ENCODE results near the gene EDA2R.
A peak's percentile ranks its signal among the peaks of the same experiment; 100 is the strongest.

EDA2R gene, protein sequence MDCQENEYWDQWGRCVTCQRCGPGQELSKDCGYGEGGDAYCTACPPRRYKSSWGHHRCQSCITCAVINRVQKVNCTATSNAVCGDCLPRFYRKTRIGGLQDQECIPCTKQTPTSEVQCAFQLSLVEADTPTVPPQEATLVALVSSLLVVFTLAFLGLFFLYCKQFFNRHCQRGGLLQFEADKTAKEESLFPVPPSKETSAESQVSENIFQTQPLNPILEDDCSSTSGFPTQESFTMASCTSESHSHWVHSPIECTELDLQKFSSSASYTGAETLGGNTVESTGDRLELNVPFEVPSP

DNA sequence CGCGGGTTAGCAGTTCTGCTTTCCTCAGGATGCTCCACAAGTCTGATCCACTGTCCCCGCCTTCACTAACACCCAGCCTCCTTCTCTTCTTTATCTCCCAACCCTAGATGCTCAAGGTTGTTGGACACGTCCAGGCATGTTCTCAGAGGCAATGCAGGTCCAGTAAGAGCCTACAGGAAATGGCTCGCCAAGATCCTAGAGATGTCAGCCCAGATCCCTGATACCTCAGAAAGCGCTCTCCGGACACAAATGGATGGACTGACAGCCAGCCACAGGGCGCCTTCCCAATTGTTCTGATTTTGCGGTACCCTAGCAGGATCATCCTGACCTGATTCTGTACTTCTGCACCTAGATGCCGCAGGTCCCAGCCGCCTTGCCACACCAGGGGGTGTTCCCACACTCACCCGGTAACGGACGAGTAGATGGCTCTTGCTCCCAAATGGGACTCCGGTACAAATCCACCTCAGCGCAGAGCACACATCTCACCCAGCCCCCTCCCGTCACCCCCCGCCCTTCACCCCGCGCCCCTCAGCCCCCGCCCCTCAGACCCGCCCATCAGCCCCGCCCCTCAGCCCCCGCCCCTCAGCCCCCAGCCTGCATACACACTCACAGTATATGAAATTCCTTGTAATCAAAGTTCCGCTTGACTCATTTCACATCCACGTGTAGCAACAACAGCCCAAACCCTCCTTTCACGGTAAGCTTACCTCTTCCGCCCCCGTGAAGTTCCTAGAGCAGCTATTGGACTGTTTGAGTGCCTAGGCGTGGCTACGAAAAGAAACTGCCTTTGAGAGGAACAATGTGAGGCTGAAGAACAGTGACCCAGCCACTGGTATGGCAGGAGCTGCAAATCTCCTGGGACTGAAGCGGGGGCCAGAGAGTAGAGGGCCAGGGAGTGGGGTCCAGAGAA, at the start of gene EDA2R:
Gene EDA2R, minus strand, starts transcription at position 488 of the 910 bp plus-strand sequence. CDS start 23,058 bp downstream, outside the sequence.
- peak in 1 of 2 donors; percentile 7 for DNase-seq (ENCODE audit: low read depth in 2 of 2)

DNA sequence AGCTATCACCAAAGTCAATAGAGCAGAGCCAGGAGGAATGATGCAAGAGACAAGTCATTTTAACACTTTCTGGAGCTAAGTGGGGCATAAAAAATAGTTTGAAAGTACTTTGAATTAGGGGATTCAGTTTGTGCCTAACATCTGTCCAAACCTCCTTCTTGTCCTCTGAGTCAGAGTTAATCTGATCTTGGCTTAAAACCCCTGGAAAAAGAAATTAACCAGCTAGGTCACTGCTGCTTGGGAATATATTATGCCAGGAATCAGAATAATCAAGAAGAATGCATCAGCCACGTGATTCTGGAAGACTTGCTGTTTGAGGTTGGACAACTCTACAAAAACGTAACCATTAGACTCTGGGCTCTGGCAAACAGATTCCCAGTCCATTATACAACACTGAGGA, 45.3 kb upstream of the EDA2R start:
- DNase-seq (ENCODE audit: low read depth in 2 of 2), result no peak

DNA sequence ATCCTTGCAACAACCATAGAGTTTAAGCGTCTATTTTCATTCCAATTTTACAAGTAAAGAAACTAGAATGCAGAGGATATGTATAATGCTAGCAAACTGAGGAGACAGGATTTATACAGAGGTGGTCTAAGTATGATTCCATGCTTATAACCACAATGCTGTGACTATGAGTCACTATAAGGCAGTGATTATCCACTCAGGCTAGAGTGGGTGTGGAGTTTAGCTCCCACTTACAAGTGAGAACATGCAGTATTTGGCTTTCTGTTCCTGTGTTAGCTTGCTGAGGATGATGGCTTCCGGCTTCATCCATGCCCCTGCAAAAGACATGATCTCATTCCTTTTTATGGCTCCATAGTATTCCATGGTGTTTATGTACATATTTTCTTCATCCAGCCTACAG, 41.6 kb upstream of the EDA2R start:
- no peak for DNase-seq (ENCODE audit: low read depth in 2 of 2)

DNA sequence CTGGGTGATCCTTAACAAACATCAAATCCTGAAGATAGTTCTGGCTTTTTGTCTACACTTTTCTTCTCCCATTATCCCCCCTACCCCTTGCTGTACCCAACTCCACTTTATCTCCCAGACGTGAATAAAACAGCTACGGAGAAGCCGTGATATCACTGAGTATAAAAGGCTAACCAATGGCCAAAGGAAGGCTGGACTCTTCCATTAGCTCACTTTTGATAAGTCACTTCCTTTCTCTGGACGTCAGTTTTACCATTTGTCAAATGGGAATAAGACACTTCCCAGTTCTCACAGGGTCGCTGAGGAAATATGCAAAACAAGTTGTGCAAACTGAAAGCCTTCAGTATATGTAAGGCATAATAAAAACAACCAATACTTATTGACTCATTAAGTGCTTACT, 38.6 kb upstream of the EDA2R start:
- no peak for DNase-seq (ENCODE audit: low read depth in 2 of 2)

DNA sequence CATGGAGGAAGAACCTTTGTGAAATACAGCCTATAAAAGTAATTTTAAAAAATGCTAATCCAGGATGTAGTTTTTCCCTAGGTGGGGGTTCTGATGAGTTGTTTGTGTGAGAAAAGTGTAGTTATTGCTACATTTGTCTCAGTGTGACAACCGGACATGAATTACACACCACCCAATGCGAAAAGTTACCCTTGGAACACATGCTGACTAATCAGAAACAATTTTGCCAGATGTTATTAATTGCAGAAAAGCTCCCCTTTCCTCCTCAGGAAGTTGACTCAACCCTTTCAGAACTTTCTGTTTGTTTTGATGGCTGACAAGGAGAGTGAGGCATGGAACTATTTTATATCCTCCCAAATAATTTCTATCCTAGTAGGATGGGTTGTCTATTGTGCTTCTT, 38.1 kb upstream of the EDA2R start:
- DNase-seq (ENCODE audit: low read depth in 2 of 2), result no peak

DNA sequence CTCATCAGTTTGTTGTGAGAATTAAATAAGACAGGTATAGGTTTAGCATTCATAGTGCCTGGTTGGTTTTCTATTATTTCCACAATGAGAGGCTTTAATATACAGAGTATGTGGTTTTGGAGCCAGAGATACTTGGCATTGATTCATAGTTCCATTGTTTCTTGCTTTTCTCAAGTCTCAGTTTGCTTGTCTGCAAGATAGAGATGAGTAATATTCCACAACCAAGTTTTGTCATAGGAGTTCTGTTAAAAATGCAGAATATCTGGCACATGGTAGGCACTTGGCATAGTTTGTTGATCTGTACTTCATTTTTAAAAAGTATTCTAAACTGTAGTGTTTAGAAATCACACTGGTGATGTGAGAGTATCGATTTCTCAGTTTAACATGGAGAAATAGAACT, 37.5 kb upstream of the EDA2R start:
- no peak for DNase-seq (ENCODE audit: low read depth in 2 of 2)

DNA sequence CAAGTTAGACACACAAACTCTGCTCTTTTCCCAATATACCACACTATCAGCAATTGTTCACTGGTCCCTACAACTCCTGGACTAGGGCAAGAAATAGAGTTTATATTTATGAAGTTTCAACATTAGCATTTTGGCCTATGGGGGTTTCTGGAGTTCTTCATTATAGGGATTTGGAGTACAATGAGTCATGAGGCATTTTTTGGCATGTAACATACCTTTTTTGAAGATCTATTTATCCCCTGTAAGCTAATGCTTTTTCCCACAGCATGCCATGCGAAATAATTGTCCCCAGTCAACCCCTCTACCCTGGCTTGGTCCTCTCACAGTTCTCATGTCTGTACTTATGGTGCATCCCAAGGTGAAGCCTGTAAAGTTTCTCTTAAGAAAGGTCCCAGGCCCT, 36.7 kb upstream of the EDA2R start:
- no peak for DNase-seq (ENCODE audit: low read depth in 2 of 2)

DNA sequence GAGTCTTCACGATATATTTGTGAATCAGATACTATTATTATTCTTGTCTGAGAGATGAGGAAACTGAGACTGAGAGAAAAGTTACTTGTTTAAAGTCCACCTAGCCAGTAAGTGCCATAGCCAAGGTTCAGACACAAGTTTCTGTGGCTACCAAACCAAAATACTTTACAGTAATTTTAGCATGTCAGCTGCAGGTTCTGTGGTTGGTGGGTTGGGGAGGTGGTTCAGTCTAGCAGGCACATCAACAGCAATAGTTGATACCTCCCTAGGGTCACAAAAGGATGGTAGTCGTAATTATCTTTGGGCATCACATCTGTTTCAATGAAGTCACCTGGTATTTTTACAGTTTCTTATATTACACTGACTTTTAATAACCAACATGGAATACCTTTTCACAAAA, 35.6 kb upstream of the EDA2R start:
- no peak for DNase-seq (ENCODE audit: low read depth in 2 of 2)

DNA sequence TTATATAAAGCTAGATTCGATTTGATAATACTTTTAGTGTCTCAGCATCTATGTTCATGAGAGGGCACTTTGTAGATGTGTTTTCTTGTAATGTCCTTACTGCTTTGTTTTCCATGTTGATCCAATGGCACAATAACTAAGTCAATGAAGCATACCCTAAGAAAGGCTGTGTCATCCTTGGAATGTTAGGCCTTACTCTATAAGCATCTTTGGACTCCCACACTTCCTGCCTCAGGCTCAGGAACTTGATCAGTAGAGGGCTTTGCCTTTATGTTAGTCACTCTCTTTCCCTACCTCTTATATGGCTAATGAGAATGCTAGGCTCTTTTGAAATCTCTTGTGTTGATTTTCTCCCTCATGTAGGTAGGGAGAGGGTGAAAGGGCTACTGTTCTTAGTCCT, 33.2 kb upstream of the EDA2R start:
- no peak for DNase-seq (ENCODE audit: low read depth in 2 of 2)

DNA sequence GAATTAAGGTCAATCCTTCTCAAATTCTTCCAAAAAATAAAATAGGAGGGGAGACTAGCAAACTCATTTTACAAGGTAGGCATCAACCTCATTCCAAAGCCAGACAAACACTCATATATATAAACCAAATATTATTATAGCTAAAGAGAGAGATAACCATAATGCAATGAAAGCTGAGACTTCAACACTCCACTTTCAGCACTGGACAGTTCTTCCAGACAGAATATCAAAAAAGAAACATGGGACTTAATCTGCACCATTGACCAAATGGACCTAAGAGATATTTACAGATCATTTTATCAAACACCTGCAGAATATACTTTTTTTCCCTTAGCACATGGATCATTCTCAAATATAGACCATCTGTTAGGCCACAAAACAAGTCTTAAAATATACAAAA, 15.5 kb upstream of the EDA2R start:
- DNase-seq (ENCODE audit: low read depth in 2 of 2), result no peak

DNA sequence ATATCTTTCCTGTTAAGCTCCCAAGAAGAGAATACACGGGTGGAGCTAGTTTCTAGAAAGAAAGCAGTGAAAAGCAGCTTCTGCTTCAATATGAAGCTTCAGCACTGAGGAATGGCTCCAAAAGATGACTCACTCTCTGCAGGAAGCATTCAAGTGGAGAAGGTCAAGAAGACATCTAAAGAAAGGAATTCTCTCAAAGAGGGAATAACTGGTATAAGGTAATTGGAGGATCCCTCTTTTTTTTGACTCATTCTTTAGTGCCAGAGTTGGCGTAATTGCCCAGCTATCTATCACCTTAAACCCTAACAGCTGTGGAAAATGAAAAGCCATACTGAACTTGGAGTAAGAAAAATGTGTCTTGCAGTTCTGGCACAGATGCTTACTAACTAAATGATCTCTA, 3.5 kb downstream of the EDA2R start:
- no peak for DNase-seq (ENCODE audit: low read depth in 2 of 2)

DNA sequence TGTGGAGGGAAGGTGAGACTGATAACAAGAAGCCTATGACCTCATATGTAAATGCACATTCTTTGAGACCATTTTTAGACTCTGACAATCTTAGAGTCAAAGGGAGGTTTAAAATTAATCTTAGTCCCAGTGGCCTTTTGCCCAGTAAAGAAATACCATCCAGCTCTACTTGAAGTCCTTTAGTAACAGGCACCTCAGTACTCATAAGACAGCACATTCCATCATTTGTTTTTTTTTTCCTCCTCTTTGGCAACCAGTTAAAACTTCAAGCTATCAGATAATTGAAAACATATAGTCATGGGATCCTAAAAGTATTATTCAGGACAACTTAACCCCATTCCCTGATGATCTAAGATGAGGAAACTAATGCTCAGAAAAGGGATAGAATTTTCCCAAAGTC, 4.6 kb downstream of the EDA2R start:
- DNase-seq (ENCODE audit: low read depth in 2 of 2), result no peak

DNA sequence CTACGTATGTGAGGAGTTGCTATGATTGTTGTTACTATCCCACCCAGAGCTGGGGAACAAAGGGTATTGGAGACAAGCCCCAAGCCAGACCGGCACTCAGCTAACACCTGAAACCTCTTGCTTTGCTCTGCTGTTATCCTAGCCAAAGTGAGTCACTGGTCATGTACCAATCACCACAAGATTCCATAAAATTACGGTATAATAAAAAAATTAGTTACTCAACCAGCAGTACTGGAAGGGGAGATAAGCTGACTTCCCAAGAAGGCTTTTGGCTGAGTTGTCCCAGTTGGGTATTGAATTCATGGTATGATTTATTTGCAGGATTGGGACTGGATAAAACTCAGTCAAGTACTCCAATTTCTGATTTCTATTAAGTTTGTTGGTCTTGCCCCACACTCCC, 5.3 kb downstream of the EDA2R start:
- no peak for DNase-seq (ENCODE audit: low read depth in 2 of 2)

DNA sequence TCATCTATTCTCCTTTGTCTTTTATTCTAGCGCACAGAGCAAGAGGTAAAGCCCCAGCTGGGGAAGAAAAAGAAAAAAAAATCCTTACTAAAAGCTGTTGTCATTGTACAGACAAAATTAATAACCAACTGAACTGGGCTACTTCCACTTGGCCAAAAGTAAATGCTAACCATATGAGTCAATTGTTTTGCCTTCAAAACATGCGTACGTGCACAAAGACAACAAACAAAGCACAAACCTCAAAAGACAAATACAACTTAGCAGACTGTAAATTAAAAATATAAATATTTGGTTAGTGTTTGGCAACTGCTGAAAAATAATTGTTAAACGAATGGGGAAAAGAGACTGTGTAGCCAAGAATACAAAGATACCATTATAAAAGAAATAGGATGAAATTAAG, 5.9 kb downstream of the EDA2R start:
- no peak for DNase-seq (ENCODE audit: low read depth in 2 of 2)

DNA sequence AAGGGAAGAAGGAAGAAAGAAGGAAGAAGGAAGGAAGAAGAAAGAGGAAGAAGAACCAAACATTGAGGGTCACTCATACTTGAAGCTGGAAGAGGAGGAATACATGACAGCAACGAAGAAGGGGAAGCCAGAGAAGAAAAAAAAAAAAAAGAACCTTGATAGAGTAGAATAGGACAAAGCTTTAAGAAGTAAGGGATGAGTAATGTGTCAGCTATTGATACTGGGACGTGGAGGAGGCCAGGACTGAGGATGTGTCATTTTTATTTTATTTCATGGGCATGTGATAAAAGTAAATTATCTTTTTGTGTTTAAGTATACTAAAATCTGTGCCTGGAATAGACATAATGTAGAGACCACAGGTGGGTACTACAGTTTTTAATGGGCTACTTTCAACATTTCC, 6.4 kb downstream of the EDA2R start:
- DNase-seq (ENCODE audit: low read depth in 2 of 2), result no peak

DNA sequence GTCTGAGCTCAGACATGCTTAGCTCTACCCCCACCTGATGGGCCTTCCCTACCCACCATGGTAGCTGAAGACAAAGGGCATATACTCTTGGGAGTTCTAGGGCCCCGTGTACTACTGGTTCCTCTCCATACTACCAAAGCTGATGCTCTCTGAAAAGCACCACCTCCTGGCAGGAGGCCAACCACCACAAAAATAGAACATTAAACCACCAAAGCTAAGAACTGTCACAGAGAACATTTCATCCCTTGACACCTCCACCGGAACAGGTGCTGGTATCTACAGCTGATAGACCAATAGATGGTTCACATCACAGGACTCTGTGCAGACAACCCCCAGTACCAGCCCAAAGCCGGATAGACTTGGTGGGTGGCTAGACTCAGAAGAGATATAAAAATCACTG, 13.4 kb downstream of the EDA2R start:
- DNase-seq (ENCODE audit: low read depth in 2 of 2), result no peak

DNA sequence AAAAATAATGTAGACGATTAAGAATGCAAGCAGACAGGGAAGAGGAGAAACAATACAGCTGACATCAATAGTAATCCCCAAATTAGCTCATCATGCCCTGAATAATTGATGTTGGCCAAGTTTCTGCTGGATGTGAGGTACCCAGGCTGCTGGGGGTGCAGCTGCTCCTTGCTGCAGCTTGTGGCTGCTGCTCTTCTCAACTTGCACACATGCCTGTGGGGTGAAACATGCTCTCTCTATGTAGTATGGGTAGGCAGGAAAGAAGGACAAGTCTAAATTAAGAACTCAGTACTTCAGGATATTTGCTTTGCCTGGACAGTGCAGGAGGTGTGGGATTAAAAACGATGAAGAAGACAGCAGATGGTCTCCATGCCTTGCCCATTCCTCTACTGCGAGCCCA, 16.7 kb downstream of the EDA2R start:
- no peak for DNase-seq (ENCODE audit: low read depth in 2 of 2)

DNA sequence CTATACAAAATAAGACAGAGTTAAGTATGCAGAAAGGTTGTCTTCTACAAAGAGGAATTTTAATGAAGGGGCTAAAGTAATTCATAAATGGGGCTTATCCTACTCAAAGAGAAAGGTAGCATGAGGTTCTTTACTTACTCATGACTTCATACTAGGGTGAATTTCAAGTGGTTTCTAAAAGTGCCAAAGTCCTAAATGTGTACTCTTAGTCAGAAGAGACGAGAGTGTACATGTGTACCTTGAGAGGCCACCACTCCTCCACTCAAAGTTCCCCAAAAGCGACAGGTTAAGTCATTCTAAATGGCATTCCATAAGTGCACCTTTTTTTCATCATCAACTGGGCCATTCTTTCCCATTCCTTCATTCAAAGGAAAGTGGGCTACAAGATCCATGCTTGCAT, 21.9 kb downstream of the EDA2R start:
- DNase-seq (ENCODE audit: low read depth in 2 of 2), result no peak

DNA sequence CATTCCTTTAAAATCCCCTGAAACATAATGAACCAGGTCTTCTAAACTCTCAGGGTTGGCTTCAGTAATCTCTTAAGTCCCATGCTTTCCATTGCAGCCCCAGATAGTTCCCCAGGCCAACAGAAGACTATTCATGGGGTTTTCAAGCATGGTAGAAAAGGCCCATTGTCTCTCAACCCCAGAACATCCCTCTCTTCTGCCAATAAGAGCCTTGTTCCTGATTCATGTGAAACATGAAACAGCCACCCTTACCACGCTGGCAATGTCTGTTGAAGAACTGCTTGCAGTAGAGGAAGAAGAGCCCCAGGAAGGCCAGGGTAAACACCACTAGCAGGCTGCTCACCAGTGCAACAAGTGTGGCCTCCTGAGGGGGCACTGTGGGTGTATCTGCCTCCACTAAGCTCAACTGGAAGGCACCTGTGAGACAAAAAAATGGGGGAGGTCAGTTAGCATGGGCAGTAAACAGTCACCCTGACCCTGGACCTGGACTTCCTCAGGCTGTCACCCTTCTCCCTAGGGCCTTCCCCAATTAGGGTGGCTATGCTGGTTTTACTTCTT, 36.4 kb downstream of the EDA2R start:
- no peak for DNase-seq (ENCODE audit: low read depth in 2 of 2)

DNA sequence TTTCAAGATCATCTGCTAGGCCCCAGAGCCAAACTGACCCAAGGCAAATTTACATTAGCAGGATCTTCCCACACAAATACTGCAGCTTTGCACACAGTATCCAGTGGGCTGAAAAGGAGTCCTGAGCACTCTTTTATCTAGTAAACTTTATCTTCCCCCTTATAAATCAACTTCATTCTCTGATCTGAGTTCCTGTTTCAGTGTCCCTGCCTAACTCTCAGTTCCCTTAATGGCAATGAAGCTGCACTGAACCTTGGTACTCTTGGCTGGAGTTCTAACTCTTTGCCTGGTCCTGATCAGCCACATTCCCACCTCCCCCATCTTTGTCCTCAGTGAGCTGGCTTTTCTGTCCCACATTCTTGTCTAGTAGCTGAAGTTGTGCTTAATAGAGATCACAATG, 37.4 kb downstream of the EDA2R start:
- no peak for DNase-seq (ENCODE audit: low read depth in 2 of 2)

DNA sequence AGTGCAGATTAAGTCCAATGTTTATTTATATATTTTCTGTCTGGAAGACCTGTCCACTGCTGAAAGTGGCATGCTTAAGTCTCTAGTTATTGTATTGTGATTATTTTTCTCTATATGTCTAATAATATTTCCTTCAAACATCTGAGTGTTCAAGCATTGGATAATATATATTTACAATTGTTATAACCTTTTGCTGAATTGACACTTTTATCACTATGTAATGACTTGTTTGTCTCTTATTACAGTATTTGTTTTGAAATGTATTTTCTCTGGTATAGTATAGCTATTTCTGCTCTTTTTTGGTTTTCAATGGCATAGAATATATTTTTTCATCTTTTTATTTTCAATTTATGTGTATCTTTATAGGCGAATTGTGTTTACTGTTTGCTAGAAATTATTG, 59.7 kb downstream of the EDA2R start:
- DNase-seq (ENCODE audit: low read depth in 2 of 2), result no peak

DNA sequence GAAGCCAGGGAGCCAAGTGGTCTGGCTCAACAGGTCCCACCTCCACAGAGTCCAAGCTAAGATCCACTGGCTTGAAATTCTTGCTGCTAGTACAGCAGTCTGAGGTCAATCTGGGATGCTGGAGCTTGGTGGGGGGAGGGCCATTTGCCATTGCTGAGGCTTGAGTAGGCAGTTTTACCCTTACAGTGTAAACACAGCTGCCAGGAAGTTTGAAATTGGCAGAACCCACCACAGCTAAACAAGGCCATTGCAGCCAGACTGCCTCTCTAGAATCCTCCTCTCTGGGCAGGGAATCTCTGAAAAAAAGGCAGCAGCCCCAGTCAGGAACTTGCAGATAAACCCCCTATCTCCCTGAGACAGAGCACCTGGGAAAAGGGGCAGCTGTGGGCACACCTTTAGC, 84.9 kb downstream of the EDA2R start:
- DNase-seq (ENCODE audit: low read depth in 2 of 2), result no peak

DNA sequence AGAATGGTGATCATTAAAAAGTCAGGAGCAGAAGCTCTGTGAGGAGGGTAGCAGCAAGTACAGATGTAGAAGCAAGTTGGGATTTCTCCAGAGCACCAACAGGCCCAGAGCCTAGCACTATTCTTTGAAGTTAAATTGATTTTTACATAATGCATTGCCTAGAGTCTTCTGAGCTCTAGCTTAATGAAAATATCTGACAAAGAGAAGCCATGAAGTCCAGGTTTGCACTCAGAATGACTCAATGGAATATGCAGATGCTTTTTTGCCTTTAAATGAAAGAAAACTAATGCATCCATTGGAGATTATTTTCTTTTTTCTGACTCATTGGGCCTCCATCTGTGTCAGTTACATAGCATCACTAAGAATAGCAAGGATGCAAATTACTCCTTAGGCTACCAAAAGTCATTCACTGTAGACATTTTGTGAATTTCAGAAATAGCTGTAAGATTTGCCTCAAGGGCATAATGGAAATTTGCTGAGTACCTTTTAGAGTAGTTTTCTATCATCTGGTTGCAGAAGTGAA, 91.0 kb downstream of the EDA2R start:
- DNase-seq (ENCODE audit: low read depth in 2 of 2), result no peak
